Uterus (tissue), 4 donors: ENCODE data around the gene H6PD. TPM values are rescaled to one million over a fixed set of nuclear protein-coding genes. Genes with fewer than 3 reads are reported as not detected.

Experiments used
- DNase-seq, 2 donors: peaks; one replicate each; pipeline ENCODE4 v3.0.0-alpha.2; 2019 to 2020
- H3K27ac ChIP-seq, 2 donors: fragments of 200-600 bp; sonication (generic); 1 replicate in 1 of 2; 2 replicates in 1 of 2; pipeline ENCODE4 v1.5.1; 2016 to 2018
- H3K27me3 ChIP-seq, 2 donors: fragments of 200-600 bp; sonication (generic); one replicate each; pipeline ENCODE4 v1.5.1; 2018 to 2019; ENCODE audit warnings: control low read depth in 1 of 2
- H3K36me3 ChIP-seq, 2 donors: fragments of 200-600 bp; sonication (generic); one replicate each; pipeline ENCODE4 v1.5.1; 2019; ENCODE audit warnings: control low read depth in 1 of 2
- H3K4me1 ChIP-seq, 2 donors: fragments of 200-600 bp; sonication (generic); one replicate each; pipeline ENCODE4 v1.5.1; 2018 to 2019; ENCODE audit warnings: control low read depth in 1 of 2
- H3K4me3 ChIP-seq, 2 donors: fragments of 200-600 bp; sonication (generic); 1 replicate in 1 of 2; 2 replicates in 1 of 2; pipeline ENCODE4 v1.5.1; 2018 to 2019; ENCODE audit warnings: mild to moderate bottlenecking in 1 of 2
- H3K9me3 ChIP-seq, 2 donors: fragments of 200-600 bp; sonication (generic); one replicate each; pipeline ENCODE4 v1.5.1; 2019; ENCODE audit warnings: control low read depth in 1 of 2
- CTCF ChIP-seq, 4 experiments: fragments of 200-600 bp in 2 of 4; fragments of 450-650 bp in 2 of 4; sonication (generic) in 2 of 4; IDR thresholded peaks; one replicate each; pipeline ENCODE4 v1.5.1; 2016 to 2019; ENCODE audit warnings: antibody characterized with exemption in 4 of 4, mild to moderate bottlenecking in 2 of 4, moderate library complexity in 1 of 4
- POLR2A ChIP-seq, 2 donors: fragments of 450-650 bp; IDR thresholded peaks; one replicate each; pipeline ENCODE4 v1.6.1; 2016; ENCODE audit warnings: antibody characterized with exemption in 2 of 2, mild to moderate bottlenecking in 1 of 2, moderate library complexity in 1 of 2
- intact Hi-C: fragments of 100-400 bp; cut with DNase I; formaldehyde crosslinking; loops from one replicate; pipeline ENCODE4 v1.15.1; 2023; ENCODE audit warnings: low total_unique reads
- total RNA-seq, 4 donors: library from RNA; depleted of rRNA in 3 of 4; stranded (reverse); fragments of >200 nt in 3 of 4; gene quantifications; one replicate each; pipeline versions ENCODE4 v1.1.0 to v1.2.4, GENCODE V29; 2014 to 2023
- donor health status: DM: yes; HTN: yes; CAD: no.

The H6PD gene
- total RNA-seq, 4 donors from 2014 or later: 28.4 to 107 (median 49.7) TPM

- no peaks in the 10 kb centered on the region for H3K36me3 ChIP-seq
- no peak overlapping the region for H3K27ac ChIP-seq
- intact Hi-C loops: no loop called here
- DNase-seq: no peak
- no peak overlapping the region for H3K4me3 ChIP-seq
- H3K9me3 ChIP-seq: no peaks in the 10 kb centered on the region
- H3K27me3 ChIP-seq: no peaks in the 10 kb centered on the region
- no peak for TF ChIP-seq POLR2A (IDR thresholded peaks at IDR 0.05)
- TF ChIP-seq CTCF (IDR thresholded peaks at IDR 0.05): no peak
- H3K4me1 ChIP-seq: no peaks in the 10 kb centered on the region
Observed at GRCh38 chr1:9257851-9258250, 23.3 kb downstream of the H6PD start.

- Histone ChIP-seq H3K27ac (no peak overlapping the region), H3K4me1 (no peaks in the 10 kb centered on the region), H3K9me3 (no peaks in the 10 kb centered on the region), H3K27me3 (no peaks in the 10 kb centered on the region), H3K4me3 (no peak overlapping the region), H3K36me3 (no peaks in the 10 kb centered on the region)
- DNase-seq: no peak
- TF ChIP-seq POLR2A (IDR thresholded peaks at IDR 0.05) (no peak), CTCF (IDR thresholded peaks at IDR 0.05) (no peak)
- intact Hi-C loops: no loop called here
Observed at GRCh38 chr1:9258629-9259028, 24.1 kb downstream of the H6PD start.

GRCh38 chr1:9260059-9260766, 25.6 kb downstream of the H6PD start:
- no peak for DNase-seq
- Histone ChIP-seq H3K27me3 (no peaks in the 10 kb centered on the region), H3K4me3 (no peak overlapping the region), H3K27ac (no peak overlapping the region), H3K36me3 (no peaks in the 10 kb centered on the region), H3K4me1 (no peaks in the 10 kb centered on the region), H3K9me3 (no peaks in the 10 kb centered on the region)
- TF ChIP-seq CTCF (IDR thresholded peaks at IDR 0.05) (no peak), POLR2A (IDR thresholded peaks at IDR 0.05) (no peak)
- intact Hi-C loops: no loop called here

GRCh38 chr1:9261496-9261895, 26.9 kb downstream of the H6PD start:
- Histone ChIP-seq H3K4me1 (no peaks in the 10 kb centered on the region), H3K27ac (no peak overlapping the region), H3K27me3 (no peaks in the 10 kb centered on the region), H3K9me3 (no peaks in the 10 kb centered on the region), H3K4me3 (no peak overlapping the region), H3K36me3 (no peaks in the 10 kb centered on the region)
- intact Hi-C loops: no loop called here
- TF ChIP-seq POLR2A (IDR thresholded peaks at IDR 0.05) (no peak), CTCF (IDR thresholded peaks at IDR 0.05) (no peak)
- DNase-seq: no peak

- no peak for DNase-seq
- Histone ChIP-seq H3K27ac (no peak overlapping the region), H3K4me1 (no peaks in the 10 kb centered on the region), H3K36me3 (no peaks in the 10 kb centered on the region), H3K9me3 (no peaks in the 10 kb centered on the region), H3K4me3 (no peak overlapping the region), H3K27me3 (no peaks in the 10 kb centered on the region)
- intact Hi-C loops: no loop called here
- no peak for TF ChIP-seq POLR2A (IDR thresholded peaks at IDR 0.05)
- TF ChIP-seq CTCF (IDR thresholded peaks at IDR 0.05): no peak
Observed at GRCh38 chr1:9262096-9262986, 27.8 kb downstream of the H6PD start.
